Cardiac muscle cell (in vitro differentiated cells and primary cell): ENCODE data around the gene RRP7A. TPM values are rescaled to one million over a fixed set of nuclear protein-coding genes. Genes with fewer than 3 reads are reported as not detected.

Experiments used
- DNase-seq, 2 donors: peaks; one replicate each; pipeline versions ENCODE4 v3.0.0 to v3.0.0-alpha.2; 2010 to 2017; ENCODE audit warnings: low read depth in 1 of 2, low spot score in 1 of 2
- H3K27ac ChIP-seq: fragments of 200-600 bp; sonication (generic); 2 replicates; pipeline ENCODE4 v1.5.1; 2016
- H3K27me3 ChIP-seq: fragments of 200-600 bp; sonication (generic); 2 replicates; pipeline ENCODE4 v1.6.0; 2016; ENCODE audit warnings: control low read depth
- H3K36me3 ChIP-seq: fragments of 200-600 bp; sonication (generic); 2 replicates; pipeline ENCODE4 v1.5.1; 2016; ENCODE audit warnings: control low read depth
- H3K4me1 ChIP-seq: fragments of 200-600 bp; sonication (generic); 2 replicates; pipeline ENCODE4 v1.8.1; 2017; ENCODE audit warnings: low read depth, mild to moderate bottlenecking, mixed run types
- H3K4me3 ChIP-seq: fragments of 200-600 bp; sonication (generic); 2 replicates; pipeline ENCODE4 v1.5.1; 2016; ENCODE audit warnings: mild to moderate bottlenecking
- H3K9me3 ChIP-seq: fragments of 200-600 bp; sonication (generic); 2 replicates; pipeline ENCODE4 v1.5.1; 2017; ENCODE audit warnings: low read depth, mild to moderate bottlenecking, control low read depth
- CTCF ChIP-seq: IDR thresholded peaks from 2 replicates; pipeline ENCODE4 v1.5.1; 2012; ENCODE audit warnings: low read depth, mild to moderate bottlenecking, low read length
- polyA plus RNA-seq: library from polyadenylated mRNA; unstranded; fragments of >200 nt; fragmentation: Nextera tagmentation; extraction: Ambion mirVana; gene quantifications from 2 replicates; pipeline ENCODE4 v1.2.1, GENCODE V29; 2016
- total RNA-seq: library from RNA; depleted of rRNA; stranded (reverse); fragments of >200 nt; gene quantifications from 2 replicates; pipeline ENCODE4 v1.2.3, GENCODE V29; 2016

The RRP7A gene
- total and polyA plus RNA-seq, 2 experiments from 2014 or later: 39.6 to 43.7 TPM

DNA sequence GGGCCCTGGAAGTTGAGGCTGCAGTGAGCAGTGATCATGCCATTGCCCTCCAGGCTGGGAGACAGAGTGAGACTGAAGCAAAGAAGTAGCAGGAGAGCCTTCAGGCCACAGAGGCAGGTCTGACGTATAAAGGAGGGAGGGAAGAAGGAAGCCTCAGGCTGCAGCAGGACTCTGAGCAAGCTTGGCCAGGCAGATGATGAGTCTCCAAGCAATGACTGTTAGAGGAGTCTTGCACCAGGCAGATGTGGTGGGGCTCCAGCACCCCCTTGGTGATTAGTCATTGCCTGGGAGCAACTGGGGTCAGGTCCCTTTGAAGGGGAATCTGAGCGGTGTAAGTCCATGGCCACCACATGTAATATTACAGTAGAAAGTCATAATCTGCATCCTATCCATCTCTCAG is 50.8 kb downstream of the RRP7A start:
- no peak for DNase-seq
- Histone ChIP-seq H3K27ac (no peak overlapping the region), H3K27me3 (no peaks in the 10 kb centered on the region), H3K36me3 (no peaks in the 10 kb centered on the region), H3K4me1 (no peaks in the 10 kb centered on the region), H3K9me3 (no peaks in the 10 kb centered on the region), H3K4me3 (no peak overlapping the region)
- TF ChIP-seq CTCF: no peak

GRCh38 chr22:42462016-42462415 is 57.6 kb downstream of the RRP7A start:
- TF ChIP-seq CTCF: no peak
- Histone ChIP-seq H3K27me3 (no peaks in the 10 kb centered on the region), H3K36me3 (no peaks in the 10 kb centered on the region), H3K27ac (peak overlapping the region; percentile 66), H3K4me3 (no peak overlapping the region), H3K4me1 (peaks cover 28% of the 10 kb centered on the region), H3K9me3 (no peaks in the 10 kb centered on the region)
- peak in 1 of 2 donors; percentile 36 for DNase-seq

DNA sequence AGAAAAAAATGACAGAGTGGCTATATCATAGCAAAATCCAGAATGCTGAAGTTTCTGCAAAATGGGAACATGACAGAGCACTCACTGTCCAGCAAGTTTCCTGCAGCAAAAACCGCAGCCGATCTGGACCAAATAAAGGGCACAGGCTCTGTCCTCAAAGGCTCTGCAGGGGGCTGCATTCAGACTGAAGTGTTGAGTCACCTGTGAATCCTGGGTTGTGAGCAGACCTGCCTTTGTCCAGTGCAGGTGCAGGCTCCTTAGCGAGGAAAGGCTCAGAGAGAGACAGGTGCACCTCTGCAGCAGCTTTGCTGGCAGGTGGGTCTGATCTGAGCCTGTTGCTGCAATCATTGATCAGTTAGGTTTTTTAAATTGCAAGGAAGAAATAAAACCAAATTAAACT is 58.1 kb downstream of the RRP7A start:
- no peaks in the 10 kb centered on the region for H3K36me3 ChIP-seq
- peak overlapping the region; percentile 66 for H3K27ac ChIP-seq
- peaks cover 28% of the 10 kb centered on the region for H3K4me1 ChIP-seq
- no peaks in the 10 kb centered on the region for H3K27me3 ChIP-seq
- no peak for TF ChIP-seq CTCF
- no peaks in the 10 kb centered on the region for H3K9me3 ChIP-seq
- DNase-seq: no peak
- no peak overlapping the region for H3K4me3 ChIP-seq

Other genes starting within 250 kb of the RRP7A start
- 46.4 and 48.8 TPM in 2 replicates for gene TCF20, start 249.1 kb downstream of the RRP7A start, total RNA-seq
- gene TCF20, start 249.1 kb downstream of the RRP7A start, polyA plus RNA-seq: 5.7 and 6.4 TPM in 2 replicates
- gene NFAM1, start 87.4 kb downstream of the RRP7A start, total RNA-seq: 0.67 and 2.1 TPM in 2 replicates
- gene NFAM1, start 87.4 kb downstream of the RRP7A start, polyA plus RNA-seq: 0.97 and 1.9 TPM in 2 replicates
- 3.4 and 5.2 TPM in 2 replicates for gene SERHL2, start 34.2 kb upstream of the RRP7A start, total RNA-seq
- gene SERHL2, start 34.2 kb upstream of the RRP7A start, polyA plus RNA-seq: 2.7 and 10.8 TPM in 2 replicates
- gene POLDIP3, start 95.1 kb upstream of the RRP7A start, total RNA-seq: 41.5 and 58.8 TPM in 2 replicates
- 63.1 and 92.3 TPM in 2 replicates for gene POLDIP3, start 95.1 kb upstream of the RRP7A start, polyA plus RNA-seq
- gene ATP5MGL, start 120.8 kb upstream of the RRP7A start, total RNA-seq: 0.39 TPM in 1 of 2 replicates, not detected in the other
- 0.30 and 0.71 TPM in 2 replicates for gene ATP5MGL, start 120.8 kb upstream of the RRP7A start, polyA plus RNA-seq
- 180 and 189 TPM in 2 replicates for gene CYB5R3, start 129.6 kb upstream of the RRP7A start, total RNA-seq
- gene CYB5R3, start 129.6 kb upstream of the RRP7A start, polyA plus RNA-seq: 357 and 366 TPM in 2 replicates
- gene A4GALT, start 201.1 kb upstream of the RRP7A start, total RNA-seq: 17.7 and 26.1 TPM in 2 replicates
- gene A4GALT, start 201.1 kb upstream of the RRP7A start, polyA plus RNA-seq: 15.1 and 20.2 TPM in 2 replicates